Gastrocnemius medialis (tissue), 4 donors: ENCODE data around the gene CHST11. TPM values are rescaled to one million over a fixed set of nuclear protein-coding genes. Genes with fewer than 3 reads are reported as not detected.
"Not testable (repeated sequence)": the region's sequence is repeated elsewhere in the genome, so short reads cannot be mapped to it uniquely, and the experiment has no call there.

ENCODE experiments used
- ATAC-seq, 2 donors: fragments of 150-250 bp; one replicate each; pipeline ENCODE4 v1.9.1; 2016
- DNase-seq, 2 donors: peaks; one replicate each; pipeline ENCODE4 v3.0.0-alpha.2; 2019
- H3K27ac ChIP-seq, 4 donors: fragments of 200-600 bp; sonication (generic); 1 replicate in 1 of 4; 2 replicates in 3 of 4; pipeline ENCODE4 v1.5.1; 2016 to 2018; ENCODE audit warnings: mild to moderate bottlenecking in 2 of 4, moderate library complexity in 1 of 4
- H3K27me3 ChIP-seq, 3 donors: fragments of 200-600 bp; sonication (generic) in 2 of 3; 1 replicate in 1 of 3; 2 replicates in 2 of 3; pipeline versions ENCODE4 v1.5.1 to v1.6.0; 2016 to 2019; ENCODE audit warnings: mild to moderate bottlenecking in 1 of 3, moderate library complexity in 1 of 3
- H3K36me3 ChIP-seq, 2 donors: fragments of 200-600 bp; sonication (generic) in 1 of 2; one replicate each; pipeline ENCODE4 v1.5.1; 2017 to 2018
- H3K4me1 ChIP-seq, 2 donors: fragments of 200-600 bp; sonication (generic) in 1 of 2; one replicate each; pipeline ENCODE4 v1.5.1; 2016 to 2017; ENCODE audit warnings: mild to moderate bottlenecking in 2 of 2
- H3K4me3 ChIP-seq, 4 donors: fragments of 200-600 bp; sonication (generic) in 3 of 4; 1 replicate in 1 of 4; 2 replicates in 3 of 4; pipeline ENCODE4 v1.5.1; 2016 to 2019; ENCODE audit warnings: mild to moderate bottlenecking in 2 of 4
- H3K9me3 ChIP-seq, 3 donors: fragments of 200-600 bp; sonication (generic) in 2 of 3; 1 replicate in 1 of 3; 2 replicates in 2 of 3; pipeline ENCODE4 v1.5.1; 2016 to 2019
- CTCF ChIP-seq, 5 experiments: fragments of 450-650 bp in 3 of 5; fragments of 200-600 bp in 2 of 5; sonication (generic) in 2 of 5; IDR thresholded peaks in 4 of 5; conservative IDR thresholded peaks in 1 of 5; 1 replicate in 4 of 5; 2 replicates in 1 of 5; pipeline ENCODE4 v1.5.1; 2016 to 2019; ENCODE audit warnings: antibody characterized with exemption in 5 of 5, mild to moderate bottlenecking in 3 of 5, moderate library complexity in 3 of 5
- POLR2A ChIP-seq, 2 donors: fragments of 450-650 bp; IDR thresholded peaks; one replicate each; pipeline ENCODE4 v1.6.1; 2017; ENCODE audit warnings: antibody characterized with exemption in 2 of 2, mild to moderate bottlenecking in 2 of 2, moderate library complexity in 2 of 2
- in situ Hi-C, 4 donors: fragments of 200-750 bp; cut with MboI; loops; one replicate each; pipeline versions ENCODE4 v1.15.0 to v1.8.0; 2017; ENCODE audit warnings: low sequenced_read_pairs in 4 of 4
- intact Hi-C: fragments of 100-400 bp; cut with DNase I; formaldehyde crosslinking; loops from one replicate; pipeline ENCODE4 v1.15.1; 2023; ENCODE audit warnings: low total_unique reads
- total RNA-seq, 4 donors: library from RNA; depleted of rRNA; stranded (reverse); fragments of >200 nt; gene quantifications; one replicate each; pipeline versions ENCODE4 v1.1.0 to v1.2.3, GENCODE V29; 2016

The CHST11 gene
- total RNA-seq, 4 donors from 2014 or later = 0.17 to 2.1 (median 1.4) TPM

- Histone ChIP-seq H3K4me3 (no peak overlapping the region), H3K9me3 (no peaks in the 10 kb centered on the region), H3K36me3 (no peaks in the 10 kb centered on the region), H3K27me3 (no peaks in the 10 kb centered on the region), H3K4me1 (no peaks in the 10 kb centered on the region), H3K27ac (no peak overlapping the region)
- no peak for DNase-seq
- in situ Hi-C loops (no loop called here), intact Hi-C loops (no loop called here)
- ATAC-seq = no peak
- no peak for TF ChIP-seq POLR2A (IDR thresholded peaks at IDR 0.05)
- TF ChIP-seq CTCF (IDR thresholded peaks at IDR 0.05 in 4 of 5, conservative IDR thresholded peaks at IDR 0.05 in 1 of 5) = no peak
Measured at GRCh38 chr12:104568935-104569334, 112.2 kb downstream of the CHST11 start.

GRCh38 chr12:104569346-104570173, 112.8 kb downstream of the CHST11 start:
- in situ Hi-C loops (no loop called here), intact Hi-C loops (no loop called here)
- no peaks in the 10 kb centered on the region for H3K36me3 ChIP-seq
- no peak overlapping the region for H3K27ac ChIP-seq
- no peaks in the 10 kb centered on the region for H3K27me3 ChIP-seq
- H3K4me3 ChIP-seq = no peak overlapping the region
- ATAC-seq = no peak
- DNase-seq = no peak
- no peaks in the 10 kb centered on the region for H3K9me3 ChIP-seq
- no peaks in the 10 kb centered on the region for H3K4me1 ChIP-seq
- no peak for TF ChIP-seq CTCF (IDR thresholded peaks at IDR 0.05 in 4 of 5, conservative IDR thresholded peaks at IDR 0.05 in 1 of 5)
- no peak for TF ChIP-seq POLR2A (IDR thresholded peaks at IDR 0.05)

- in situ Hi-C loops = no loop called here
- Histone ChIP-seq H3K27ac (no peak overlapping the region), H3K9me3 (no peaks in the 10 kb centered on the region), H3K4me1 (no peaks in the 10 kb centered on the region), H3K27me3 (no peaks in the 10 kb centered on the region), H3K36me3 (no peaks in the 10 kb centered on the region), H3K4me3 (no peak overlapping the region)
- TF ChIP-seq POLR2A (IDR thresholded peaks at IDR 0.05) (no peak), CTCF (IDR thresholded peaks at IDR 0.05 in 4 of 5, conservative IDR thresholded peaks at IDR 0.05 in 1 of 5) (no peak)
- DNase-seq = no peak
- ATAC-seq = no peak
- intact Hi-C loops = no loop called here
Measured at GRCh38 chr12:104570174-104570907, 113.6 kb downstream of the CHST11 start.

- H3K4me3 ChIP-seq = no peak overlapping the region
- no peak overlapping the region for H3K27ac ChIP-seq
- in situ Hi-C loops = no loop called here
- H3K4me1 ChIP-seq = no peaks in the 10 kb centered on the region
- TF ChIP-seq CTCF (IDR thresholded peaks at IDR 0.05 in 4 of 5, conservative IDR thresholded peaks at IDR 0.05 in 1 of 5) (no peak), POLR2A (IDR thresholded peaks at IDR 0.05) (no peak)
- intact Hi-C loops = no loop called here
- no peaks in the 10 kb centered on the region for H3K36me3 ChIP-seq
- DNase-seq = no peak
- ATAC-seq = no peak
- no peaks in the 10 kb centered on the region for H3K9me3 ChIP-seq
- no peaks in the 10 kb centered on the region for H3K27me3 ChIP-seq
Measured at GRCh38 chr12:104571328-104571727, 114.6 kb downstream of the CHST11 start.

GRCh38 chr12:104574353-104574752, 117.6 kb downstream of the CHST11 start:
- H3K36me3 ChIP-seq, ATAC-seq, H3K27ac ChIP-seq, DNase-seq, intact Hi-C loops, in situ Hi-C loops, H3K4me1 ChIP-seq, H3K9me3 ChIP-seq, H3K27me3 ChIP-seq, H3K4me3 ChIP-seq: not testable (repeated sequence)

- in situ Hi-C loops, H3K4me1 ChIP-seq, H3K36me3 ChIP-seq, H3K9me3 ChIP-seq, DNase-seq, H3K27ac ChIP-seq, ATAC-seq, H3K27me3 ChIP-seq, intact Hi-C loops, H3K4me3 ChIP-seq: not testable (repeated sequence)
Measured at GRCh38 chr12:104574758-104575157, 118.0 kb downstream of the CHST11 start.
